Liver (tissue), 9 donors: Measurements from ENCODE around the gene HECTD2. TPM values are rescaled to one million over a fixed set of nuclear protein-coding genes. Genes with fewer than 3 reads are reported as not detected.

Source experiments
- DNase-seq: peaks from one replicate; pipeline ENCODE4 v3.0.0-alpha.2; 2017; ENCODE audit warnings: low spot score
- H3K27ac ChIP-seq, 2 donors: one replicate each; pipeline ENCODE4 v1.7.0; 2013; ENCODE audit warnings: inconsistent platforms in 2 of 2, low read length in 2 of 2, control low read depth in 1 of 2, low read depth in 1 of 2, mild to moderate bottlenecking in 1 of 2
- H3K27me3 ChIP-seq, 4 donors: one replicate each; pipeline versions ENCODE4 v1.6.1 to v1.7.0; 2013; ENCODE audit warnings: low read length in 3 of 4, inconsistent platforms in 1 of 4, mild to moderate bottlenecking in 1 of 4, moderate library complexity in 1 of 4; ENCODE audit not compliant: control insufficient read depth in 4 of 4, insufficient read depth in 4 of 4
- H3K36me3 ChIP-seq, 4 donors: one replicate each; pipeline versions ENCODE4 v1.6.1 to v1.7.0; 2013; ENCODE audit warnings: low read length in 3 of 4, mild to moderate bottlenecking in 3 of 4, low read depth in 1 of 4, moderate library complexity in 1 of 4; ENCODE audit not compliant: control insufficient read depth in 4 of 4, insufficient read depth in 3 of 4
- H3K4me1 ChIP-seq, 4 donors: one replicate each; pipeline versions ENCODE4 v1.6.1 to v1.7.0; 2013; ENCODE audit warnings: low read length in 3 of 4, mild to moderate bottlenecking in 3 of 4, moderate library complexity in 1 of 4; ENCODE audit not compliant: control insufficient read depth in 4 of 4, insufficient read depth in 4 of 4
- H3K4me3 ChIP-seq, 3 donors: one replicate each; pipeline versions ENCODE4 v1.6.1 to v1.7.0; 2013; ENCODE audit warnings: low read length in 3 of 3, control low read depth in 1 of 3, low read depth in 1 of 3, mild to moderate bottlenecking in 1 of 3
- H3K9ac ChIP-seq, 2 donors: one replicate each; pipeline ENCODE4 v1.7.0; 2013; ENCODE audit warnings: low read length in 2 of 2, mild to moderate bottlenecking in 2 of 2, moderate library complexity in 2 of 2, control low read depth in 1 of 2, low read depth in 1 of 2
- H3K9me3 ChIP-seq, 4 donors: one replicate each; pipeline versions ENCODE4 v1.6.1 to v1.7.0; 2013; ENCODE audit warnings: low read length in 3 of 4; ENCODE audit not compliant: control insufficient read depth in 4 of 4
- ATF3 ChIP-seq: IDR thresholded peaks from 2 replicates; pipeline ENCODE4 v1.6.1; 2016; ENCODE audit warnings: antibody characterized with exemption
- CTCF ChIP-seq: fragments of 150-350 bp; IDR thresholded peaks from 2 replicates; pipeline ENCODE4 v1.5.1; 2017; ENCODE audit warnings: improper control_type of control experiment, low read depth, low read length; ENCODE audit not compliant: missing input control
- EGR1 ChIP-seq, 2 donors: IDR thresholded peaks; 2 replicates each; pipeline ENCODE4 v1.6.1; 2016 to 2018; ENCODE audit warnings: antibody characterized with exemption in 2 of 2, low read depth in 2 of 2
- FOXA1 ChIP-seq: IDR thresholded peaks from 2 replicates; pipeline ENCODE4 v1.6.1; 2016; ENCODE audit warnings: antibody characterized with exemption
- FOXA2 ChIP-seq: IDR thresholded peaks from 2 replicates; pipeline ENCODE4 v1.6.1; 2016; ENCODE audit warnings: antibody characterized with exemption
- GABPA ChIP-seq, 2 donors: IDR thresholded peaks in 1 of 2; conservative IDR thresholded peaks in 1 of 2; 2 replicates each; pipeline ENCODE4 v1.6.1; 2016; ENCODE audit warnings: antibody characterized with exemption in 2 of 2, mild to moderate bottlenecking in 1 of 2, moderate library complexity in 1 of 2
- HNF4A ChIP-seq, 2 donors: conservative IDR thresholded peaks; 2 replicates each; pipeline ENCODE4 v1.6.1; 2016; ENCODE audit warnings: antibody characterized with exemption in 2 of 2, mild to moderate bottlenecking in 2 of 2
- HNF4G ChIP-seq: IDR thresholded peaks from 2 replicates; pipeline ENCODE4 v1.6.1; 2016; ENCODE audit warnings: antibody characterized with exemption
- JUND ChIP-seq, 2 donors: IDR thresholded peaks; 2 replicates each; pipeline ENCODE4 v1.6.1; 2016; ENCODE audit warnings: antibody characterized with exemption in 2 of 2
- MAX ChIP-seq: IDR thresholded peaks from 2 replicates; pipeline ENCODE4 v1.6.1; 2016; ENCODE audit warnings: antibody characterized with exemption
- NR2F2 ChIP-seq: IDR thresholded peaks from 2 replicates; pipeline ENCODE4 v1.6.1; 2016; ENCODE audit warnings: antibody characterized with exemption
- RAD21 ChIP-seq, 2 donors: IDR thresholded peaks; 2 replicates each; pipeline ENCODE4 v1.6.1; 2016; ENCODE audit warnings: antibody characterized with exemption in 2 of 2, mild to moderate bottlenecking in 2 of 2
- REST ChIP-seq: IDR thresholded peaks from 2 replicates; pipeline ENCODE4 v1.6.1; 2016; ENCODE audit warnings: antibody characterized with exemption, mild to moderate bottlenecking
- RXRA ChIP-seq, 2 donors: IDR thresholded peaks; 2 replicates each; pipeline ENCODE4 v1.6.1; 2017 to 2018; ENCODE audit warnings: antibody characterized with exemption in 2 of 2, mild to moderate bottlenecking in 1 of 2
- SP1 ChIP-seq: IDR thresholded peaks from 2 replicates; pipeline ENCODE4 v1.6.1; 2018; ENCODE audit warnings: antibody characterized with exemption, mild to moderate bottlenecking
- TAF1 ChIP-seq: conservative IDR thresholded peaks from 2 replicates; pipeline ENCODE4 v1.6.1; 2016; ENCODE audit warnings: antibody characterized with exemption, mild to moderate bottlenecking
- YY1 ChIP-seq: IDR thresholded peaks from 2 replicates; pipeline ENCODE4 v1.6.1; 2016; ENCODE audit warnings: antibody characterized with exemption, mild to moderate bottlenecking
- ZBTB33 ChIP-seq: IDR thresholded peaks from 2 replicates; pipeline ENCODE4 v1.6.1; 2016; ENCODE audit warnings: antibody characterized with exemption
- polyA plus RNA-seq, 2 donors: library from polyadenylated mRNA; stranded (reverse) in 1 of 2; unstranded in 1 of 2; fragments of 200-250 nt in 1 of 2; fragments of >200 nt in 1 of 2; fragmentation: Nextera tagmentation in 1 of 2; extraction: Ambion mirVana in 1 of 2; gene quantifications; one replicate each; pipeline versions ENCODE4 v1.2.1 to v1.2.3, GENCODE V29; 2013 to 2015
- total RNA-seq, 2 donors: library from RNA; depleted of rRNA; stranded (reverse); fragments of >200 nt; gene quantifications; one replicate each; pipeline ENCODE4 v1.2.3, GENCODE V29; 2014
- donor health status: healthy.
- donor health status: healthy.
- donor health status: healthy.
- donor health status: healthy.
- donor health status: healthy.

HECTD2 gene
- total and polyA plus RNA-seq, 4 donors = 1.0 to 5.0 (median 3.2) TPM

- Histone ChIP-seq H3K27me3 (no peaks in the 10 kb centered on the region), H3K9ac (peak overlapping the region in 1 of 2 donors; percentile 39), H3K4me1 (peaks cover 11 to 88% (median 57%) of the 10 kb centered on the region in 4 donors), H3K9me3 (no peaks in the 10 kb centered on the region), H3K4me3 (no peak overlapping the region), H3K27ac (peak overlapping the region; percentile 83 to 89), H3K36me3 (no peaks in the 10 kb centered on the region)
- DNase-seq = no peak
- TF ChIP-seq HNF4A (conservative IDR thresholded peaks at IDR 0.05) (no peak), HNF4G (no peak), RAD21 (IDR thresholded peaks at IDR 0.05) (no peak), NR2F2 (no peak), FOXA1 (no peak), REST (no peak), YY1 (no peak), SP1 (no peak), MAX (no peak), RXRA (IDR thresholded peaks at IDR 0.05) (no peak), FOXA2 (no peak), JUND (IDR thresholded peaks at IDR 0.05) (no peak), GABPA (IDR thresholded peaks at IDR 0.05 in 1 of 2, conservative IDR thresholded peaks at IDR 0.05 in 1 of 2) (no peak), TAF1 (no peak), ZBTB33 (no peak), CTCF (no peak), EGR1 (IDR thresholded peaks at IDR 0.05; ENCODE audit: low read depth in 2 of 2) (no peak), ATF3 (no peak)
Observed at GRCh38 chr10:91555455-91555854, 145.3 kb downstream of the HECTD2 start.
